Measurements from ENCODE around the gene KIF3C.
A peak's percentile ranks its signal among the peaks of the same experiment; 100 is the strongest.
"Not testable (repeated sequence)": the region's sequence is repeated elsewhere in the genome, so short reads cannot be mapped to it uniquely, and the experiment has no call there.

The KIF3C gene

GRCh38 chr2:25982273-25982967 is at the start of gene KIF3C:
Gene KIF3C, minus strand, starts transcription at chr2:25982497. Its CDS starts 580 bp downstream, at chr2:25981917.
- peak; percentile 72 for DNase-seq

GRCh38 chr2:26028083-26028482 is 45.8 kb upstream of the KIF3C start:
- not testable (repeated sequence) for DNase-seq

GRCh38 chr2:26025509-26025908 is 43.2 kb upstream of the KIF3C start:
- DNase-seq = no peak

- no peak for DNase-seq
These were observed 42.0 kb upstream of the KIF3C start for GRCh38 chr2:26024260-26024659.

GRCh38 chr2:26020231-26020640 is 37.9 kb upstream of the KIF3C start:
- no peak for DNase-seq

GRCh38 chr2:26018184-26019055 is 36.1 kb upstream of the KIF3C start:
- DNase-seq = peak; percentile 38

GRCh38 chr2:26017464-26018183 is 35.3 kb upstream of the KIF3C start:
- DNase-seq = no peak

- DNase-seq = not testable (repeated sequence)
These were observed 34.4 kb upstream of the KIF3C start for GRCh38 chr2:26016706-26017045.

GRCh38 chr2:26016012-26016705 is 33.9 kb upstream of the KIF3C start:
- no peak for DNase-seq

- DNase-seq = no peak
These were observed 31.4 kb upstream of the KIF3C start for GRCh38 chr2:26013668-26014067.

GRCh38 chr2:26011990-26012856 is 29.9 kb upstream of the KIF3C start:
- no peak for DNase-seq

- DNase-seq = no peak
These were observed 29.3 kb upstream of the KIF3C start for GRCh38 chr2:26011609-26011989.

GRCh38 chr2:26010943-26011342 is 28.6 kb upstream of the KIF3C start:
- DNase-seq = no peak

- DNase-seq = no peak
These were observed 27.3 kb upstream of the KIF3C start for GRCh38 chr2:26009567-26009963.

- no peak for DNase-seq
These were observed 26.7 kb upstream of the KIF3C start for GRCh38 chr2:26008851-26009566.

- DNase-seq = no peak
These were observed 25.8 kb upstream of the KIF3C start for GRCh38 chr2:26008095-26008494.

- no peak for DNase-seq
These were observed 20.5 kb upstream of the KIF3C start for GRCh38 chr2:26002632-26003310.

- DNase-seq = no peak
These were observed 19.6 kb upstream of the KIF3C start for GRCh38 chr2:26001743-26002351.

GRCh38 chr2:26000561-26001082 is 18.3 kb upstream of the KIF3C start:
- DNase-seq = no peak

GRCh38 chr2:25999406-25999805 is 17.1 kb upstream of the KIF3C start:
- DNase-seq = not testable (repeated sequence)

Measured in stimulated activated CD4-positive, alpha-beta T cell treated with anti-CD3 and anti-CD28 coated beads, Interleukin-4, amount 100 ng/mL, for 1 hour (primary cell).